GM19043 (cell line): Measurements from ENCODE around the gene PLA2G4E.

Experiments used
- ATAC-seq: cut with Tn5 transposase; IDR thresholded peaks from one replicate; pipeline ENCODE4 v1.9.1; 2021; ENCODE audit warnings: low read depth; ENCODE audit not compliant: unreplicated experiment

PLA2G4E gene

GRCh38 chr15:41995476-41995855, 25.4 kb downstream of the PLA2G4E start:
- no peak for ATAC-seq

- no peak for ATAC-seq
Observed at GRCh38 chr15:41994772-41995475, 25.9 kb downstream of the PLA2G4E start.

- ATAC-seq = no peak
Observed at GRCh38 chr15:41994171-41994650, 26.6 kb downstream of the PLA2G4E start.

- ATAC-seq = no peak
Observed at GRCh38 chr15:41993472-41994170, 27.2 kb downstream of the PLA2G4E start.

GRCh38 chr15:41992803-41993190, 28.0 kb downstream of the PLA2G4E start:
- no peak for ATAC-seq

GRCh38 chr15:41992151-41992802, 28.6 kb downstream of the PLA2G4E start:
- ATAC-seq = no peak

GRCh38 chr15:41990691-41991090, 30.2 kb downstream of the PLA2G4E start:
- no peak for ATAC-seq

GRCh38 chr15:41990243-41990605, 30.6 kb downstream of the PLA2G4E start:
- no peak for ATAC-seq

- ATAC-seq = no peak
Observed at GRCh38 chr15:41989573-41990242, 31.1 kb downstream of the PLA2G4E start.

GRCh38 chr15:41988896-41989572, 31.8 kb downstream of the PLA2G4E start:
- ATAC-seq = no peak

GRCh38 chr15:41987925-41988275, 32.9 kb downstream of the PLA2G4E start:
- no peak for ATAC-seq

GRCh38 chr15:41987246-41987924, 33.5 kb downstream of the PLA2G4E start:
- no peak for ATAC-seq

- ATAC-seq = no peak
Observed at GRCh38 chr15:41985236-41986160, 35.3 kb downstream of the PLA2G4E start.

GRCh38 chr15:41984622-41985021, 36.2 kb downstream of the PLA2G4E start:
- no peak for ATAC-seq

GRCh38 chr15:41983621-41984571, 36.9 kb downstream of the PLA2G4E start:
- no peak for ATAC-seq

- no peak for ATAC-seq
Observed at GRCh38 chr15:41983221-41983620, 37.6 kb downstream of the PLA2G4E start.

GRCh38 chr15:41982133-41982930, 38.5 kb downstream of the PLA2G4E start:
- ATAC-seq = no peak
